Endothelial cell of umbilical vein (primary cell): ENCODE results near the gene YARS1. TPM values are rescaled to one million over a fixed set of nuclear protein-coding genes. Genes with fewer than 3 reads are reported as not detected.

Experiments used
- BruUV-seq: library from RNA; stranded (reverse); fragments of 400-500 nt; replicated peaks from 2 replicates; lab custom pipeline; 2021; lab: Mats Ljungman, UMichigan
- CTCF ChIA-PET: fragments of 300-600, 350-600 bp; sonication (Branson Sonifier 250); formaldehyde crosslinking; loops from one replicate; lab custom pipeline; 2021; ENCODE audit warnings: antibody characterized with exemption, inconsistent platforms; lab: Charles Lee
- POLR2A ChIA-PET: fragments of 300-600, 350-600 bp; sonication (Branson Sonifier 250); formaldehyde crosslinking; loops from one replicate; lab custom pipeline; 2021; ENCODE audit warnings: antibody characterized with exemption, inconsistent platforms; lab: Charles Lee
- DNase-seq: peaks from one replicate; pipeline ENCODE4 v3.0.0-alpha.2; 2011; ENCODE audit warnings: low read depth, low spot score
- FAIRE-seq: peaks from 2 replicates; lab custom pipeline; 2011; peaks lifted over from hg19 to GRCh38; lab: Jason Lieb, UNC
- H2AFZ ChIP-seq: 2 replicates; pipeline ENCODE4 v1.6.0; 2012; ENCODE audit warnings: low read depth, low read length, control low read depth, inconsistent platforms
- H3K27ac ChIP-seq: 2 replicates; pipeline ENCODE4 v1.5.1; 2011; ENCODE audit warnings: low read depth, mild to moderate bottlenecking, control low read depth, low read length, moderate library complexity; ENCODE audit not compliant: insufficient read depth
- H3K27me3 ChIP-seq, 2 experiments: 2 replicates each; pipeline versions ENCODE4 v1.6.0 to v1.6.1; 2011; ENCODE audit warnings: low read length in 2 of 2, mixed read lengths in 1 of 2; ENCODE audit not compliant: control insufficient read depth in 2 of 2, insufficient read depth in 2 of 2
- H3K36me3 ChIP-seq, 2 experiments: 2 replicates in 1 of 2; 3 replicates in 1 of 2; pipeline ENCODE4 v1.5.1; 2011; ENCODE audit warnings: low read length in 2 of 2, mild to moderate bottlenecking in 1 of 2, moderate library complexity in 1 of 2; ENCODE audit not compliant: control insufficient read depth in 2 of 2, insufficient read depth in 2 of 2; ENCODE audit errors: extremely low read depth in 1 of 2
- H3K4me1 ChIP-seq: 3 replicates; pipeline ENCODE4 v1.5.1; 2011; ENCODE audit warnings: mild to moderate bottlenecking, low read length; ENCODE audit not compliant: control insufficient read depth, insufficient read depth; ENCODE audit errors: extremely low read depth
- H3K4me2 ChIP-seq: 2 replicates; pipeline ENCODE4 v1.6.1; 2011; ENCODE audit warnings: low read length, control low read depth, mixed read lengths; ENCODE audit not compliant: insufficient read depth
- H3K4me3 ChIP-seq, 3 experiments: fragments of 200-600 bp in 1 of 3; sonication (generic), shearing (Covaris generic) in 1 of 3; replicated peaks in 1 of 3; 2 replicates each; pipeline ENCODE4 v1.5.1; 2011 to 2016; ENCODE audit warnings: control low read depth in 3 of 3, low read length in 3 of 3, mild to moderate bottlenecking in 2 of 3, inconsistent platforms in 1 of 3, low read depth in 1 of 3, moderate library complexity in 1 of 3; ENCODE audit not compliant: insufficient read depth in 1 of 3
- H3K79me2 ChIP-seq: 2 replicates; pipeline ENCODE4 v1.6.0; 2012; ENCODE audit warnings: low read length, inconsistent platforms; ENCODE audit not compliant: control insufficient read depth, insufficient read depth
- H3K9ac ChIP-seq: replicated peaks from 2 replicates; pipeline ENCODE3; 2011; ENCODE audit warnings: low read length, control low read depth; ENCODE audit not compliant: insufficient read depth; ENCODE audit errors: extremely low read depth
- H3K9me1 ChIP-seq: replicated peaks from 3 replicates; pipeline ENCODE4 v1.6.0; 2011; ENCODE audit warnings: mild to moderate bottlenecking, low read length; ENCODE audit not compliant: control insufficient read depth, insufficient read depth; ENCODE audit errors: extremely low read depth
- H3K9me3 ChIP-seq: replicated peaks from 2 replicates; pipeline ENCODE4 v1.5.1; 2012; ENCODE audit warnings: low read length, inconsistent platforms; ENCODE audit not compliant: control insufficient read depth, insufficient read depth
- H4K20me1 ChIP-seq: replicated peaks from 2 replicates; pipeline ENCODE3; 2011; ENCODE audit warnings: mild to moderate bottlenecking, low read length; ENCODE audit not compliant: control insufficient read depth, insufficient read depth; ENCODE audit errors: extremely low read depth
- CTCF ChIP-seq, 2 donors: IDR thresholded peaks; 1 replicate in 1 of 2; 2 replicates in 1 of 2; pipeline ENCODE4 v1.5.1; 2011; ENCODE audit warnings: low read length in 2 of 2, mild to moderate bottlenecking in 2 of 2, moderate library complexity in 2 of 2, control low read depth in 1 of 2, inconsistent platforms in 1 of 2, low read depth in 1 of 2; ENCODE audit not compliant: insufficient read depth in 1 of 2; ENCODE audit errors: extremely low read depth in 1 of 2
- EZH2 ChIP-seq: IDR thresholded peaks from 2 replicates; pipeline ENCODE4 v1.6.1; 2012; ENCODE audit warnings: borderline replicate concordance, low read depth, mild to moderate bottlenecking, moderate library complexity, low read length, inconsistent platforms; ENCODE audit not compliant: severe bottlenecking
- FOS ChIP-seq: IDR thresholded peaks from 2 replicates; pipeline ENCODE4 v1.6.1; 2011; ENCODE audit warnings: mild to moderate bottlenecking, low read length, moderate library complexity, borderline replicate concordance; ENCODE audit not compliant: insufficient read depth
- GATA2 ChIP-seq: IDR thresholded peaks from 2 replicates; pipeline ENCODE4 v1.7.0; 2011; ENCODE audit warnings: low read depth, mild to moderate bottlenecking, moderate library complexity, mixed read lengths, low read length; ENCODE audit not compliant: insufficient read length, insufficient read depth
- JUN ChIP-seq: IDR thresholded peaks from 2 replicates; pipeline ENCODE4 v1.6.1; 2011; ENCODE audit warnings: borderline replicate concordance, low read depth; ENCODE audit not compliant: insufficient read length, insufficient read depth
- MYC ChIP-seq: IDR thresholded peaks from one replicate; pipeline ENCODE4 v1.6.1; 2011; ENCODE audit warnings: mild to moderate bottlenecking, low read depth, low read length
- POLR2A ChIP-seq: IDR thresholded peaks from 2 replicates; pipeline ENCODE4 v1.6.1; 2012; ENCODE audit warnings: low read depth, mild to moderate bottlenecking, control low read depth, low read length
- POLR2AphosphoS5 ChIP-seq: IDR thresholded peaks from 2 replicates; pipeline ENCODE4 v1.6.1; 2012; ENCODE audit warnings: low read depth, mild to moderate bottlenecking, control low read depth, low read length, moderate library complexity; ENCODE audit not compliant: insufficient read depth
- dilution Hi-C: fragments of 300-500 bp; cut with MboI; formaldehyde crosslinking; loops from one replicate; pipeline ENCODE4 v1.15.0; 2019; ENCODE audit warnings: low sequenced_read_pairs; ENCODE audit not compliant: extremely low pct_ligation_motif_present
- intact Hi-C: fragments of 100-400 bp; cut with micrococcal nuclease; formaldehyde crosslinking; loops from one replicate; pipeline ENCODE4 v1.10.0; 2022
- polyA plus RNA-seq, 4 experiments: library from polyadenylated mRNA; depleted of rRNA in 3 of 4; stranded (reverse) in 3 of 4; unstranded in 1 of 4; fragments of >200 nt; gene quantifications; 2 replicates each; pipeline versions ENCODE4 v1.2.1 to v1.2.3, GENCODE V29; 2011 to 2012; ENCODE audit warnings: missing spikeins in 1 of 4
- total RNA-seq: library from RNA; stranded (reverse); gene quantifications from 2 replicates; pipeline ENCODE4 v1.2.3, GENCODE V29; 2021
- TF ChIP-seq, protein P1 (sequence below): IDR thresholded peaks from 2 replicates; pipeline ENCODE4 v1.6.1; 2011; ENCODE audit not compliant: insufficient read depth, insufficient read length

Gene YARS1
- total and polyA plus RNA-seq, 2 donors (not counting 3 experiments of a cell fraction or from before 2014, with no cell fraction given): 38.2 to 144 TPM

DNA sequence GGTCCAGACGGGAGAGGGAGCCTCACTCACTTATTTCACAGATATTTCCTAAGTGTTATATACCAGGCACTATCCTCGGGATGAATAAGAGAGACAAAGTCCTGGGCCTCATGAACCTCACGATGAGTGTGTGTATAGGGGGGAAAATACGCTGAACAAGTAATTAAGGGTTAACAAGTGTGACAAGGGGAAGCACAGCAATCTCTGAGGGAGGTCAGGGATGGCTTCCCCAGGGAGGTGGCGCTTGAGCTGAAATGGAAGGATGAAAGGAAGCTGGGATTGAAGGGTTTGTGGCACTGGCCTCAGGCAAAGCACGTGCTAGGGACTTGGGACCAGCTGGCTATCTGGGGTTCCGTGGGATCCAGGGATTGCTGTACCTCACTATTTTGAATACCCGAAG lies 68.2 kb downstream of the YARS1 start:
- no peaks in the 10 kb centered on the region for H3K36me3 ChIP-seq
- no peaks in the 10 kb centered on the region for H3K79me2 ChIP-seq

More for the DNA sequence above, 68.2 kb downstream of the YARS1 start:
- no TSS peak for BruUV-seq
- H3K4me3 ChIP-seq: no peak overlapping the region
- no peaks in the 10 kb centered on the region for H3K9me3 ChIP-seq
- TF ChIP-seq JUN (no peak), CTCF (IDR thresholded peaks at IDR 0.05; ENCODE audit: extremely low read depth in 1 of 2, insufficient read depth in 1 of 2, low read depth in 1 of 2, low read length in 2 of 2) (no peak), FOS (no peak), EZH2 (no peak), GATA2 (no peak), POLR2AphosphoS5 (no peak), POLR2A (no peak), MYC (no peak)
- TF ChIP-seq, protein P1, sequence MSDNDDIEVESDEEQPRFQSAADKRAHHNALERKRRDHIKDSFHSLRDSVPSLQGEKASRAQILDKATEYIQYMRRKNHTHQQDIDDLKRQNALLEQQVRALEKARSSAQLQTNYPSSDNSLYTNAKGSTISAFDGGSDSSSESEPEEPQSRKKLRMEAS: no peak
- H3K9me1 ChIP-seq: no peaks in the 10 kb centered on the region
- H3K27ac ChIP-seq: no peak overlapping the region
- dilution Hi-C loops: no loop called here
- no peaks in the 10 kb centered on the region for H4K20me1 ChIP-seq
- no peak overlapping the region for H2AFZ ChIP-seq
- no peak for FAIRE-seq
- H3K27me3 ChIP-seq: no peaks in the 10 kb centered on the region
- no peak overlapping the region for H3K4me2 ChIP-seq
- POLR2A ChIA-PET: no interaction called here
- DNase-seq: no peak
- H3K4me1 ChIP-seq: peaks cover 2% of the 10 kb centered on the region
- no peak overlapping the region for H3K9ac ChIP-seq
- CTCF ChIA-PET: interaction anchor here (1.1 to 3.1 kb wide), 2 partner anchors 24 to 37 kb away, joined by 7 to 11 read pairs; no protein-coding TSS in a partner anchor
- intact Hi-C loops: no loop called here
